ENCODE results near the gene ENTPD7. TPM values are rescaled to one million over a fixed set of nuclear protein-coding genes. Genes with fewer than 3 reads are reported as not detected.

ENTPD7 gene
- total and polyA plus RNA-seq, 10 of the 15 experiments (the other 5 are each of a cell fraction or from before 2014, with no cell fraction given): 0.73 to 6.7 (median 5.2) TPM

DNA sequence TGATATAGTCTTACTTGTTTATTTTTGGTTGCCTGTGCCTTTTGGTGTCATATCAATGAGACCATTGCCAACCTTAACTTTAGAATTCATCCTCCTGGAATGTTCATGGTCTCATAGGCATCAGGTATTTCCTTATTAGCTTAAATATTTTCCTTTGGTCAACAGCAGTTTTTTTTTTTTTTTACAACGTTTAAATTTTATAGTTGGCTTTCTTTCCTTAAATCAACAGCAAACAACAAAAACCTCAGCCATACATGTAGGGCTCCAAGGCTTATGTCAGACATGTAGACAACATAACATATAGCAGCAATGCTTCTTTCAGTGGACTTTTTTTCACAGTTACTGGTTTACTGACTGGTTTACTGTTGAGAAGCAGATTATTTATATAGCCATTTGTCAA lies 22.7 kb downstream of the ENTPD7 start:
- FAIRE-seq (no peak), DNase-seq (ENCODE audit: low read depth, low spot score) (no peak), ATAC-seq (no peak)
- ChIA-PET RAD21 (ENCODE audit: unreplicated experiment) (interaction anchor here (0.7 kb wide), 1 partner anchor 271 kb away, joined by 3 read pairs; no protein-coding TSS in a partner anchor), POLR2A (no interaction called here), CTCF (interaction anchor here (1.0 kb wide), 1 partner anchor 23 kb away, joined by 4 read pairs; the partner anchor contains the start of gene ENTPD7), SMC1A (ENCODE audit: uncharacterized antibody, unreplicated experiment) (interaction anchor here (0.6 to 1.0 kb wide), 2 partner anchors 52 to 62 kb away, joined by 3 read pairs; partner anchors contain the start of gene SLC25A28)
- Histone ChIP-seq H3K27ac (ENCODE audit: control insufficient read depth, insufficient read depth) (no peak overlapping the region), H3K4me2 (ENCODE audit: control insufficient read depth, insufficient read depth) (no peak overlapping the region), H2AFZ (ENCODE audit: control insufficient read depth, low read depth, low read length) (no peak overlapping the region), H4K20me1 (ENCODE audit: control insufficient read depth, insufficient read depth) (no peaks in the 10 kb centered on the region), H3K79me2 (ENCODE audit: control insufficient read depth, insufficient read depth, low read length) (no peaks in the 10 kb centered on the region), H3K4me1 (ENCODE audit: control insufficient read depth, insufficient read depth, low read length) (peaks cover 4% of the 10 kb centered on the region; the same call in 1 of the 2 replicates), H3K9ac (ENCODE audit: control insufficient read depth, insufficient read depth, low read length) (no peak overlapping the region), H3K4me3 (no peak overlapping the region), H3K36me3 (ENCODE audit: control insufficient read depth in 2 of 2, insufficient read depth in 2 of 2, low read length in 1 of 2) (peaks cover 0 to 5% of the 10 kb centered on the region in 2 experiments; a peak in 2 of 4 replicates), H3K9me3 (replicated peaks; ENCODE audit: control insufficient read depth, insufficient read depth, low read length) (no peaks in the 10 kb centered on the region), H3K27me3 (replicated peaks in 1 of 2; ENCODE audit: control insufficient read depth in 2 of 2, insufficient read depth in 2 of 2, low read length in 1 of 2) (no peaks in the 10 kb centered on the region)
- intact Hi-C loops (cut with micrococcal nuclease; ENCODE audit: unreplicated experiment): no loop called here
- WGBS (ENCODE audit: insufficient coverage, insufficient replicate concordance, low lambda C conversion rate, missing lambda C conversion rate): 40% methylated on average over 1 of the region's 1 CpG
- BruUV-seq (replicated peaks): no TSS peak
- in situ Hi-C loops (cut with MboI): no loop called here
- TF ChIP-seq, protein P1, sequence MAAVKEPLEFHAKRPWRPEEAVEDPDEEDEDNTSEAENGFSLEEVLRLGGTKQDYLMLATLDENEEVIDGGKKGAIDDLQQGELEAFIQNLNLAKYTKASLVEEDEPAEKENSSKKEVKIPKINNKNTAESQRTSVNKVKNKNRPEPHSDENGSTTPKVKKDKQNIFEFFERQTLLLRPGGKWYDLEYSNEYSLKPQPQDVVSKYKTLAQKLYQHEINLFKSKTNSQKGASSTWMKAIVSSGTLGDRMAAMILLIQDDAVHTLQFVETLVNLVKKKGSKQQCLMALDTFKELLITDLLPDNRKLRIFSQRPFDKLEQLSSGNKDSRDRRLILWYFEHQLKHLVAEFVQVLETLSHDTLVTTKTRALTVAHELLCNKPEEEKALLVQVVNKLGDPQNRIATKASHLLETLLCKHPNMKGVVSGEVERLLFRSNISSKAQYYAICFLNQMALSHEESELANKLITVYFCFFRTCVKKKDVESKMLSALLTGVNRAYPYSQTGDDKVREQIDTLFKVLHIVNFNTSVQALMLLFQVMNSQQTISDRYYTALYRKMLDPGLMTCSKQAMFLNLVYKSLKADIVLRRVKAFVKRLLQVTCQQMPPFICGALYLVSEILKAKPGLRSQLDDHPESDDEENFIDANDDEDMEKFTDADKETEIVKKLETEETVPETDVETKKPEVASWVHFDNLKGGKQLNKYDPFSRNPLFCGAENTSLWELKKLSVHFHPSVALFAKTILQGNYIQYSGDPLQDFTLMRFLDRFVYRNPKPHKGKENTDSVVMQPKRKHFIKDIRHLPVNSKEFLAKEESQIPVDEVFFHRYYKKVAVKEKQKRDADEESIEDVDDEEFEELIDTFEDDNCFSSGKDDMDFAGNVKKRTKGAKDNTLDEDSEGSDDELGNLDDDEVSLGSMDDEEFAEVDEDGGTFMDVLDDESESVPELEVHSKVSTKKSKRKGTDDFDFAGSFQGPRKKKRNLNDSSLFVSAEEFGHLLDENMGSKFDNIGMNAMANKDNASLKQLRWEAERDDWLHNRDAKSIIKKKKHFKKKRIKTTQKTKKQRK (IDR thresholded peaks at IDR 0.05; ENCODE audit: low read depth, low read length): no peak
- TF ChIP-seq ESRRA (IDR thresholded peaks at IDR 0.05; ENCODE audit: low read length) (no peak), CBFB (IDR thresholded peaks at IDR 0.05; ENCODE audit: low read depth) (no peak), IKZF2 (IDR thresholded peaks at IDR 0.05) (no peak), LARP7 (IDR thresholded peaks at IDR 0.05) (no peak), MTA2 (IDR thresholded peaks at IDR 0.05; ENCODE audit: low read depth) (no peak), SIX5 (IDR thresholded peaks at IDR 0.05; ENCODE audit: low read depth, low read length, severe bottlenecking) (no peak), MEF2B (IDR thresholded peaks at IDR 0.05; ENCODE audit: partially characterized antibody, poor library complexity, severe bottlenecking) (no peak), TCF12 (IDR thresholded peaks at IDR 0.05; ENCODE audit: low read depth, low read length) (no peak), TAF1 (IDR thresholded peaks at IDR 0.05; ENCODE audit: borderline replicate concordance, low read depth, low read length) (no peak), CEBPB (IDR thresholded peaks at IDR 0.05; ENCODE audit: borderline replicate concordance in 1 of 2, low read depth in 2 of 2, low read length in 2 of 2) (no peak), NRF1 (conservative IDR thresholded peaks at IDR 0.05; ENCODE audit: low read depth, low read length) (no peak)
- TF ChIP-seq, protein P2, sequence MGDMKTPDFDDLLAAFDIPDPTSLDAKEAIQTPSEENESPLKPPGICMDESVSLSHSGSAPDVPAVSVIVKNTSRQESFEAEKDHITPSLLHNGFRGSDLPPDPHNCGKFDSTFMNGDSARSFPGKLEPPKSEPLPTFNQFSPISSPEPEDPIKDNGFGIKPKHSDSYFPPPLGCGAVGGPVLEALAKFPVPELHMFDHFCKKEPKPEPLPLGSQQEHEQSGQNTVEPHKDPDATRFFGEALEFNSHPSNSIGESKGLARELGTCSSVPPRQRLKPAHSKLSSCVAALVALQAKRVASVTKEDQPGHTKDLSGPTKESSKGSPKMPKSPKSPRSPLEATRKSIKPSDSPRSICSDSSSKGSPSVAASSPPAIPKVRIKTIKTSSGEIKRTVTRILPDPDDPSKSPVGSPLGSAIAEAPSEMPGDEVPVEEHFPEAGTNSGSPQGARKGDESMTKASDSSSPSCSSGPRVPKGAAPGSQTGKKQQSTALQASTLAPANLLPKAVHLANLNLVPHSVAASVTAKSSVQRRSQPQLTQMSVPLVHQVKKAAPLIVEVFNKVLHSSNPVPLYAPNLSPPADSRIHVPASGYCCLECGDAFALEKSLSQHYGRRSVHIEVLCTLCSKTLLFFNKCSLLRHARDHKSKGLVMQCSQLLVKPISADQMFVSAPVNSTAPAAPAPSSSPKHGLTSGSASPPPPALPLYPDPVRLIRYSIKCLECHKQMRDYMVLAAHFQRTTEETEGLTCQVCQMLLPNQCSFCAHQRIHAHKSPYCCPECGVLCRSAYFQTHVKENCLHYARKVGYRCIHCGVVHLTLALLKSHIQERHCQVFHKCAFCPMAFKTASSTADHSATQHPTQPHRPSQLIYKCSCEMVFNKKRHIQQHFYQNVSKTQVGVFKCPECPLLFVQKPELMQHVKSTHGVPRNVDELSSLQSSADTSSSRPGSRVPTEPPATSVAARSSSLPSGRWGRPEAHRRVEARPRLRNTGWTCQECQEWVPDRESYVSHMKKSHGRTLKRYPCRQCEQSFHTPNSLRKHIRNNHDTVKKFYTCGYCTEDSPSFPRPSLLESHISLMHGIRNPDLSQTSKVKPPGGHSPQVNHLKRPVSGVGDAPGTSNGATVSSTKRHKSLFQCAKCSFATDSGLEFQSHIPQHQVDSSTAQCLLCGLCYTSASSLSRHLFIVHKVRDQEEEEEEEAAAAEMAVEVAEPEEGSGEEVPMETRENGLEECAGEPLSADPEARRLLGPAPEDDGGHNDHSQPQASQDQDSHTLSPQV (IDR thresholded peaks at IDR 0.05): no peak
- TF ChIP-seq, protein P3, sequence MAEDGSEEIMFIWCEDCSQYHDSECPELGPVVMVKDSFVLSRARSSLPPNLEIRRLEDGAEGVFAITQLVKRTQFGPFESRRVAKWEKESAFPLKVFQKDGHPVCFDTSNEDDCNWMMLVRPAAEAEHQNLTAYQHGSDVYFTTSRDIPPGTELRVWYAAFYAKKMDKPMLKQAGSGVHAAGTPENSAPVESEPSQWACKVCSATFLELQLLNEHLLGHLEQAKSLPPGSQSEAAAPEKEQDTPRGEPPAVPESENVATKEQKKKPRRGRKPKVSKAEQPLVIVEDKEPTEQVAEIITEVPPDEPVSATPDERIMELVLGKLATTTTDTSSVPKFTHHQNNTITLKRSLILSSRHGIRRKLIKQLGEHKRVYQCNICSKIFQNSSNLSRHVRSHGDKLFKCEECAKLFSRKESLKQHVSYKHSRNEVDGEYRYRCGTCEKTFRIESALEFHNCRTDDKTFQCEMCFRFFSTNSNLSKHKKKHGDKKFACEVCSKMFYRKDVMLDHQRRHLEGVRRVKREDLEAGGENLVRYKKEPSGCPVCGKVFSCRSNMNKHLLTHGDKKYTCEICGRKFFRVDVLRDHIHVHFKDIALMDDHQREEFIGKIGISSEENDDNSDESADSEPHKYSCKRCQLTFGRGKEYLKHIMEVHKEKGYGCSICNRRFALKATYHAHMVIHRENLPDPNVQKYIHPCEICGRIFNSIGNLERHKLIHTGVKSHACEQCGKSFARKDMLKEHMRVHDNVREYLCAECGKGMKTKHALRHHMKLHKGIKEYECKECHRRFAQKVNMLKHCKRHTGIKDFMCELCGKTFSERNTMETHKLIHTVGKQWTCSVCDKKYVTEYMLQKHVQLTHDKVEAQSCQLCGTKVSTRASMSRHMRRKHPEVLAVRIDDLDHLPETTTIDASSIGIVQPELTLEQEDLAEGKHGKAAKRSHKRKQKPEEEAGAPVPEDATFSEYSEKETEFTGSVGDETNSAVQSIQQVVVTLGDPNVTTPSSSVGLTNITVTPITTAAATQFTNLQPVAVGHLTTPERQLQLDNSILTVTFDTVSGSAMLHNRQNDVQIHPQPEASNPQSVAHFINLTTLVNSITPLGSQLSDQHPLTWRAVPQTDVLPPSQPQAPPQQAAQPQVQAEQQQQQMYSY (CRISPR knock-in tag; IDR thresholded peaks at IDR 0.05): no peak
